Right lobe of liver (tissue), 4 donors: ENCODE results near the gene CA14.

Experiments
- POLR2A ChIP-seq: fragments of 450-650 bp; IDR thresholded peaks from one replicate; pipeline ENCODE4 v1.6.1; 2017; ENCODE audit warnings: antibody characterized with exemption, mild to moderate bottlenecking
- TF ChIP-seq, protein P1 (sequence below), 4 donors: fragments of 200-600 bp in 3 of 4; fragments of 450-650 bp in 1 of 4; IDR thresholded peaks; one replicate each; pipeline versions ENCODE4 v1.5.1 to v1.8.0; 2016 to 2022; ENCODE audit warnings: antibody characterized with exemption in 4 of 4, mild to moderate bottlenecking in 2 of 4
- donor health status: DM: no; HTN: no; CAD: no.
- donor health status: DM: no; HTN: no; CAD: no.
- donor health status: DM: no; HTN: yes; CAD: no.

DNA sequence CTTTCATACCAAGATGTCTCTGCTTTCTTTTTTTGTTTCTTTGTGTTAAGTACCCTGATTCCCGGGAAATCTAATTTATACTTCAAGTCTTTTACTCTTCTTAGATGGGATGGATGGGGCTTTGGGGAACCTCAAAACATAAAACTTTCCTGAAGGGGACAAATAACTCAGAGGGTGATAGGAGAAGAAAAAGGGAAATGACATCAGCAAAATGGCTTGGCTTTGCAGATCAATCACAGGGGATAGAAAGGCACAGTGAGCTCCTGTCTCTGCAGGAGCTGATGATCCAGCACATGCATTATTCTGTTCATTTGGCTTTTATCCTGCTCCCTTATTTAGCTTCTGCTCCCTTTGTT lies 1.4 kb upstream of the CA14 start:
- TF ChIP-seq, protein P1, sequence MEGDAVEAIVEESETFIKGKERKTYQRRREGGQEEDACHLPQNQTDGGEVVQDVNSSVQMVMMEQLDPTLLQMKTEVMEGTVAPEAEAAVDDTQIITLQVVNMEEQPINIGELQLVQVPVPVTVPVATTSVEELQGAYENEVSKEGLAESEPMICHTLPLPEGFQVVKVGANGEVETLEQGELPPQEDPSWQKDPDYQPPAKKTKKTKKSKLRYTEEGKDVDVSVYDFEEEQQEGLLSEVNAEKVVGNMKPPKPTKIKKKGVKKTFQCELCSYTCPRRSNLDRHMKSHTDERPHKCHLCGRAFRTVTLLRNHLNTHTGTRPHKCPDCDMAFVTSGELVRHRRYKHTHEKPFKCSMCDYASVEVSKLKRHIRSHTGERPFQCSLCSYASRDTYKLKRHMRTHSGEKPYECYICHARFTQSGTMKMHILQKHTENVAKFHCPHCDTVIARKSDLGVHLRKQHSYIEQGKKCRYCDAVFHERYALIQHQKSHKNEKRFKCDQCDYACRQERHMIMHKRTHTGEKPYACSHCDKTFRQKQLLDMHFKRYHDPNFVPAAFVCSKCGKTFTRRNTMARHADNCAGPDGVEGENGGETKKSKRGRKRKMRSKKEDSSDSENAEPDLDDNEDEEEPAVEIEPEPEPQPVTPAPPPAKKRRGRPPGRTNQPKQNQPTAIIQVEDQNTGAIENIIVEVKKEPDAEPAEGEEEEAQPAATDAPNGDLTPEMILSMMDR (IDR thresholded peaks at IDR 0.05): no peak
- TF ChIP-seq POLR2A: no peak
